Endothelial cell of umbilical vein (primary cell): ENCODE results near the gene MYLK. TPM values are rescaled to one million over a fixed set of nuclear protein-coding genes. Genes with fewer than 3 reads are reported as not detected.

ENCODE experiments used
- BruUV-seq: library from RNA; stranded (reverse); fragments of 400-500 nt; replicated peaks from 2 replicates; lab custom pipeline; 2021; lab: Mats Ljungman, UMichigan
- CTCF ChIA-PET: fragments of 300-600, 350-600 bp; sonication (Branson Sonifier 250); formaldehyde crosslinking; loops from one replicate; lab custom pipeline; 2021; ENCODE audit warnings: antibody characterized with exemption, inconsistent platforms; lab: Charles Lee
- POLR2A ChIA-PET: fragments of 300-600, 350-600 bp; sonication (Branson Sonifier 250); formaldehyde crosslinking; loops from one replicate; lab custom pipeline; 2021; ENCODE audit warnings: antibody characterized with exemption, inconsistent platforms; lab: Charles Lee
- DNase-seq: peaks from one replicate; pipeline ENCODE4 v3.0.0-alpha.2; 2011; ENCODE audit warnings: low read depth, low spot score
- FAIRE-seq: peaks from 2 replicates; lab custom pipeline; 2011; peaks lifted over from hg19 to GRCh38; lab: Jason Lieb, UNC
- H2AFZ ChIP-seq: 2 replicates; pipeline ENCODE4 v1.6.0; 2012; ENCODE audit warnings: low read depth, low read length, control low read depth, inconsistent platforms
- H3K27ac ChIP-seq: 2 replicates; pipeline ENCODE4 v1.5.1; 2011; ENCODE audit warnings: low read depth, mild to moderate bottlenecking, control low read depth, low read length, moderate library complexity; ENCODE audit not compliant: insufficient read depth
- H3K27me3 ChIP-seq, 2 experiments: 2 replicates each; pipeline versions ENCODE4 v1.6.0 to v1.6.1; 2011; ENCODE audit warnings: low read length in 2 of 2, mixed read lengths in 1 of 2; ENCODE audit not compliant: control insufficient read depth in 2 of 2, insufficient read depth in 2 of 2
- H3K36me3 ChIP-seq, 2 experiments: 2 replicates in 1 of 2; 3 replicates in 1 of 2; pipeline ENCODE4 v1.5.1; 2011; ENCODE audit warnings: low read length in 2 of 2, mild to moderate bottlenecking in 1 of 2, moderate library complexity in 1 of 2; ENCODE audit not compliant: control insufficient read depth in 2 of 2, insufficient read depth in 2 of 2; ENCODE audit errors: extremely low read depth in 1 of 2
- H3K4me1 ChIP-seq: 3 replicates; pipeline ENCODE4 v1.5.1; 2011; ENCODE audit warnings: mild to moderate bottlenecking, low read length; ENCODE audit not compliant: control insufficient read depth, insufficient read depth; ENCODE audit errors: extremely low read depth
- H3K4me2 ChIP-seq: 2 replicates; pipeline ENCODE4 v1.6.1; 2011; ENCODE audit warnings: low read length, control low read depth, mixed read lengths; ENCODE audit not compliant: insufficient read depth
- H3K4me3 ChIP-seq, 3 experiments: fragments of 200-600 bp in 1 of 3; sonication (generic), shearing (Covaris generic) in 1 of 3; replicated peaks in 1 of 3; 2 replicates each; pipeline ENCODE4 v1.5.1; 2011 to 2016; ENCODE audit warnings: control low read depth in 3 of 3, low read length in 3 of 3, mild to moderate bottlenecking in 2 of 3, inconsistent platforms in 1 of 3, low read depth in 1 of 3, moderate library complexity in 1 of 3; ENCODE audit not compliant: insufficient read depth in 1 of 3
- H3K79me2 ChIP-seq: 2 replicates; pipeline ENCODE4 v1.6.0; 2012; ENCODE audit warnings: low read length, inconsistent platforms; ENCODE audit not compliant: control insufficient read depth, insufficient read depth
- H3K9ac ChIP-seq: replicated peaks from 2 replicates; pipeline ENCODE3; 2011; ENCODE audit warnings: low read length, control low read depth; ENCODE audit not compliant: insufficient read depth; ENCODE audit errors: extremely low read depth
- H3K9me1 ChIP-seq: replicated peaks from 3 replicates; pipeline ENCODE4 v1.6.0; 2011; ENCODE audit warnings: mild to moderate bottlenecking, low read length; ENCODE audit not compliant: control insufficient read depth, insufficient read depth; ENCODE audit errors: extremely low read depth
- H3K9me3 ChIP-seq: replicated peaks from 2 replicates; pipeline ENCODE4 v1.5.1; 2012; ENCODE audit warnings: low read length, inconsistent platforms; ENCODE audit not compliant: control insufficient read depth, insufficient read depth
- H4K20me1 ChIP-seq: replicated peaks from 2 replicates; pipeline ENCODE3; 2011; ENCODE audit warnings: mild to moderate bottlenecking, low read length; ENCODE audit not compliant: control insufficient read depth, insufficient read depth; ENCODE audit errors: extremely low read depth
- GATA2 ChIP-seq: IDR thresholded peaks from 2 replicates; pipeline ENCODE4 v1.7.0; 2011; ENCODE audit warnings: low read depth, mild to moderate bottlenecking, moderate library complexity, mixed read lengths, low read length; ENCODE audit not compliant: insufficient read length, insufficient read depth
- JUN ChIP-seq: IDR thresholded peaks from 2 replicates; pipeline ENCODE4 v1.6.1; 2011; ENCODE audit warnings: borderline replicate concordance, low read depth; ENCODE audit not compliant: insufficient read length, insufficient read depth
- POLR2A ChIP-seq: IDR thresholded peaks from 2 replicates; pipeline ENCODE4 v1.6.1; 2012; ENCODE audit warnings: low read depth, mild to moderate bottlenecking, control low read depth, low read length
- dilution Hi-C: fragments of 300-500 bp; cut with MboI; formaldehyde crosslinking; loops from one replicate; pipeline ENCODE4 v1.15.0; 2019; ENCODE audit warnings: low sequenced_read_pairs; ENCODE audit not compliant: extremely low pct_ligation_motif_present
- intact Hi-C: fragments of 100-400 bp; cut with micrococcal nuclease; formaldehyde crosslinking; loops from one replicate; pipeline ENCODE4 v1.10.0; 2022
- polyA plus RNA-seq, 4 experiments: library from polyadenylated mRNA; depleted of rRNA in 3 of 4; stranded (reverse) in 3 of 4; unstranded in 1 of 4; fragments of >200 nt; gene quantifications; 2 replicates each; pipeline versions ENCODE4 v1.2.1 to v1.2.3, GENCODE V29; 2011 to 2012; ENCODE audit warnings: missing spikeins in 1 of 4
- total RNA-seq: library from RNA; stranded (reverse); gene quantifications from 2 replicates; pipeline ENCODE4 v1.2.3, GENCODE V29; 2021
- TF ChIP-seq, protein P1 (sequence below): IDR thresholded peaks from 2 replicates; pipeline ENCODE4 v1.6.1; 2011; ENCODE audit not compliant: insufficient read depth, insufficient read length
- TF ChIP-seq, protein P2 (sequence below), 2 donors: IDR thresholded peaks; 1 replicate in 1 of 2; 2 replicates in 1 of 2; pipeline ENCODE4 v1.5.1; 2011; ENCODE audit warnings: low read length in 2 of 2, mild to moderate bottlenecking in 2 of 2, moderate library complexity in 2 of 2, control low read depth in 1 of 2, inconsistent platforms in 1 of 2, low read depth in 1 of 2; ENCODE audit not compliant: insufficient read depth in 1 of 2; ENCODE audit errors: extremely low read depth in 1 of 2

The MYLK gene
- total and polyA plus RNA-seq, 2 donors (not counting 3 experiments of a cell fraction or from before 2014, with no cell fraction given) = 10.0 to 22.2 TPM

DNA sequence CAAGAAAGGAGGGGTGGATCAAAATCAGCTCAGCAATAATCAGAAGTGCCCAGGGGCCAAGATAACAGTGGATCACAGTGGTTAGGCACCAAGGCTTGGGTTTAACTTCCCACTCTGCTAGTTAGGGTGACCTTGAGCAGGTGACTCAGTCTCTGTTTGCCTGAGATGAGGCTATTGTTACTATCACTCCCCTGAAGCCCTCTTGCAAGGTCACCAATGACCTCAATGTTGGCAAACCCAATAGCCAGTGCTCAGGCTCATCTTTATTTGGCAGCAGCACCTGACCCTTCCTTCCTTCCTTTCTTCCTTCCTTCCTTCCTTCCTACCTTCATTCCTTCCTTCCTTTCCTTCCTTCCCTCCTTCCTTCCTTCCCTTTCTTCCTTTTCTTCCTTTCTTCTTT lies 196.8 kb downstream of the MYLK start:
- H3K27me3 ChIP-seq = no peaks in the 10 kb centered on the region
- no peaks in the 10 kb centered on the region for H4K20me1 ChIP-seq
- no peak overlapping the region for H2AFZ ChIP-seq
- FAIRE-seq = peak; percentile 69
- H3K9me3 ChIP-seq = no peaks in the 10 kb centered on the region
- BruUV-seq = no TSS peak
- POLR2A ChIA-PET = no interaction called here
- TF ChIP-seq POLR2A (no peak), GATA2 (no peak)
- TF ChIP-seq, protein P1, sequence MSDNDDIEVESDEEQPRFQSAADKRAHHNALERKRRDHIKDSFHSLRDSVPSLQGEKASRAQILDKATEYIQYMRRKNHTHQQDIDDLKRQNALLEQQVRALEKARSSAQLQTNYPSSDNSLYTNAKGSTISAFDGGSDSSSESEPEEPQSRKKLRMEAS = no peak
- no peaks in the 10 kb centered on the region for H3K36me3 ChIP-seq
- H3K4me2 ChIP-seq = no peak overlapping the region
- no peak for DNase-seq
- H3K9ac ChIP-seq = no peak overlapping the region
- intact Hi-C loops (loop anchor here (10.0 kb wide), 1 partner anchor 1202 kb away; no protein-coding TSS in a partner anchor), dilution Hi-C loops (no loop called here)
- no peak overlapping the region for H3K27ac ChIP-seq
- H3K4me3 ChIP-seq = no peak overlapping the region
- no peaks in the 10 kb centered on the region for H3K79me2 ChIP-seq
- peaks cover 34% of the 10 kb centered on the region for H3K4me1 ChIP-seq
- H3K9me1 ChIP-seq = no peaks in the 10 kb centered on the region
- CTCF ChIA-PET = interaction anchor here (1.1 kb wide), 1 partner anchor 32 kb away, joined by 4 read pairs; no protein-coding TSS in a partner anchor

DNA sequence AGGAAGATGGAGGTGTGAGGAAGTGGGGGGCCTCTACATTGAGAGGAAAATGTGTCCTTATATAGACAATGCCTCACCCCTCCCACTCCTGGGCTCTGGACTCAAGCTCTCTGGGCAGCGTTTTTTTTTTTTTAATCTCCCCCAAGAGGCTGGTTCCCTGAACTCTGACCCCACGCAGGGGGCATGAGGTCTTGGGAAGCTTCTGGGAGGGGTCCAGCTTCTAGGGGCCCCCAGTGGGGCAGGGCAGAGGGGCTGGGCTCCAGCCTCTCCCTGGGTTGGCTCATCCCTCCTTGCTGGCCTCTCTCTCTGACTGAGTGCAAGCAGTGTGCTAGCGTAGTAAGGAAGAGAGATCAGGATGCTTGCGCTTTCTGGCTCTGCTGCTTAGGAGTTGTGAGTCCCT lies 197.9 kb downstream of the MYLK start:
- H3K9me1 ChIP-seq = no peaks in the 10 kb centered on the region
- POLR2A ChIA-PET = no interaction called here
- H4K20me1 ChIP-seq = no peaks in the 10 kb centered on the region
- H3K9ac ChIP-seq = no peak overlapping the region
- no peak overlapping the region for H3K27ac ChIP-seq
- no peaks in the 10 kb centered on the region for H3K27me3 ChIP-seq
- H3K9me3 ChIP-seq = no peaks in the 10 kb centered on the region
- intact Hi-C loops = loop anchor here (10.0 kb wide), 1 partner anchor 1201 kb away; no protein-coding TSS in a partner anchor
- no peaks in the 10 kb centered on the region for H3K36me3 ChIP-seq
- dilution Hi-C loops = no loop called here
- no peak overlapping the region for H3K4me2 ChIP-seq
- no peaks in the 10 kb centered on the region for H3K79me2 ChIP-seq
- H3K4me3 ChIP-seq = no peak overlapping the region
- no peak for DNase-seq
- BruUV-seq = no TSS peak
- TF ChIP-seq GATA2 (no peak), JUN (no peak)
- TF ChIP-seq, protein P2, sequence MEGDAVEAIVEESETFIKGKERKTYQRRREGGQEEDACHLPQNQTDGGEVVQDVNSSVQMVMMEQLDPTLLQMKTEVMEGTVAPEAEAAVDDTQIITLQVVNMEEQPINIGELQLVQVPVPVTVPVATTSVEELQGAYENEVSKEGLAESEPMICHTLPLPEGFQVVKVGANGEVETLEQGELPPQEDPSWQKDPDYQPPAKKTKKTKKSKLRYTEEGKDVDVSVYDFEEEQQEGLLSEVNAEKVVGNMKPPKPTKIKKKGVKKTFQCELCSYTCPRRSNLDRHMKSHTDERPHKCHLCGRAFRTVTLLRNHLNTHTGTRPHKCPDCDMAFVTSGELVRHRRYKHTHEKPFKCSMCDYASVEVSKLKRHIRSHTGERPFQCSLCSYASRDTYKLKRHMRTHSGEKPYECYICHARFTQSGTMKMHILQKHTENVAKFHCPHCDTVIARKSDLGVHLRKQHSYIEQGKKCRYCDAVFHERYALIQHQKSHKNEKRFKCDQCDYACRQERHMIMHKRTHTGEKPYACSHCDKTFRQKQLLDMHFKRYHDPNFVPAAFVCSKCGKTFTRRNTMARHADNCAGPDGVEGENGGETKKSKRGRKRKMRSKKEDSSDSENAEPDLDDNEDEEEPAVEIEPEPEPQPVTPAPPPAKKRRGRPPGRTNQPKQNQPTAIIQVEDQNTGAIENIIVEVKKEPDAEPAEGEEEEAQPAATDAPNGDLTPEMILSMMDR (IDR thresholded peaks at IDR 0.05; ENCODE audit: extremely low read depth in 1 of 2, insufficient read depth in 1 of 2, low read depth in 1 of 2, low read length in 2 of 2) = no peak
- CTCF ChIA-PET = interaction anchor here (0.7 to 1.5 kb wide), 3 partner anchors 33 to 34 kb away, joined by 3 to 4 read pairs (median 4); no protein-coding TSS in a partner anchor
- no peak overlapping the region for H2AFZ ChIP-seq
- peaks cover 23% of the 10 kb centered on the region for H3K4me1 ChIP-seq
- FAIRE-seq = no peak
